DND-41 (cell line): Measurements from ENCODE around the gene OR1F1.
A peak's percentile ranks its signal among the peaks of the same experiment; 100 is the strongest.

Experiments used
- ATAC-seq: fragments of 200-7000 bp; cut with Tn5 transposase; 3 replicates; pipeline ENCODE4 v1.9.1; 2021; ENCODE audit warnings: low read depth; ENCODE audit not compliant: insufficient read depth
- DNase-seq: peaks from one replicate; pipeline ENCODE4 v3.0.0-alpha.2; 2020
- H2AFZ ChIP-seq: 2 replicates; pipeline ENCODE4 v1.6.0; 2012; ENCODE audit warnings: low read depth, low read length
- H3K27ac ChIP-seq: 2 replicates; pipeline ENCODE4 v1.5.1; 2012; ENCODE audit warnings: low read length, inconsistent platforms
- H3K27me3 ChIP-seq: fragments of 200-600 bp; sonication (generic); 2 replicates; pipeline ENCODE4 v1.6.0; 2012; ENCODE audit warnings: low read length, mild to moderate bottlenecking, inconsistent platforms; ENCODE audit not compliant: insufficient read depth, poor library complexity
- H3K36me3 ChIP-seq: 2 replicates; pipeline ENCODE4 v1.5.1; 2012; ENCODE audit warnings: low read length, inconsistent platforms; ENCODE audit not compliant: insufficient read depth
- H3K4me1 ChIP-seq: 2 replicates; pipeline ENCODE4 v1.5.1; 2012; ENCODE audit warnings: mild to moderate bottlenecking, low read length; ENCODE audit not compliant: insufficient read depth
- H3K4me2 ChIP-seq: 2 replicates; pipeline ENCODE4 v1.6.0; 2012; ENCODE audit warnings: mild to moderate bottlenecking, moderate library complexity, low read length, inconsistent platforms; ENCODE audit not compliant: insufficient read depth
- H3K4me3 ChIP-seq, 2 experiments: fragments of 200-600 bp in 1 of 2; shearing (Covaris generic) in 1 of 2; 2 replicates each; pipeline ENCODE4 v1.5.1; 2012 to 2016; ENCODE audit warnings: inconsistent platforms in 2 of 2, low read length in 2 of 2, mild to moderate bottlenecking in 2 of 2, low read depth in 1 of 2, moderate library complexity in 1 of 2
- H3K79me2 ChIP-seq: 2 replicates; pipeline ENCODE4 v1.6.0; 2012; ENCODE audit warnings: low read length, inconsistent platforms; ENCODE audit not compliant: insufficient read depth
- H3K9ac ChIP-seq: 2 replicates; pipeline ENCODE4 v1.6.0; 2012; ENCODE audit warnings: low read depth, mild to moderate bottlenecking, inconsistent platforms, low read length, moderate library complexity
- H3K9me3 ChIP-seq: 2 replicates; pipeline ENCODE4 v1.5.1; 2012; ENCODE audit warnings: low read length, moderate library complexity, mild to moderate bottlenecking, inconsistent platforms; ENCODE audit not compliant: insufficient read depth, severe bottlenecking
- H4K20me1 ChIP-seq: 2 replicates; pipeline ENCODE4 v1.6.0; 2012; ENCODE audit warnings: low read length; ENCODE audit not compliant: insufficient read depth
- CTCF ChIP-seq: IDR thresholded peaks from 2 replicates; pipeline ENCODE4 v1.5.1; 2012; ENCODE audit warnings: borderline replicate concordance, low read length, moderate library complexity, mild to moderate bottlenecking; ENCODE audit not compliant: poor library complexity, severe bottlenecking; ENCODE audit errors: extremely low read depth
- EZH2 ChIP-seq: IDR thresholded peaks from 3 replicates; pipeline ENCODE4 v1.6.1; 2012; ENCODE audit warnings: borderline replicate concordance, low read depth, mild to moderate bottlenecking, moderate library complexity, low read length, inconsistent platforms; ENCODE audit not compliant: severe bottlenecking

Gene OR1F1

GRCh38 chr16:3173892-3174617 is 13.9 kb upstream of the OR1F1 start:
- Histone ChIP-seq H3K36me3 (no peaks in the 10 kb centered on the region), H2AFZ (peak overlapping the region; percentile 62), H4K20me1 (no peaks in the 10 kb centered on the region), H3K79me2 (no peaks in the 10 kb centered on the region), H3K4me3 (peak overlapping the region in 1 of 2 experiments; percentile 38; a peak in 2 of 4 replicates), H3K4me2 (peak overlapping the region; percentile 56), H3K9me3 (no peaks in the 10 kb centered on the region), H3K27me3 (no peaks in the 10 kb centered on the region), H3K4me1 (peaks cover 11% of the 10 kb centered on the region), H3K9ac (peak overlapping the region; percentile 1; the same call in 1 of the 2 replicates), H3K27ac (no peak overlapping the region)
- ATAC-seq (peak; percentile 79), DNase-seq (peak; percentile 68)
- TF ChIP-seq EZH2 (no peak), CTCF (peak; percentile 72)

- H3K4me1 ChIP-seq, result peaks cover 11% of the 10 kb centered on the region
- no peak overlapping the region for H3K4me3 ChIP-seq
- H4K20me1 ChIP-seq, result no peaks in the 10 kb centered on the region
- H3K9ac ChIP-seq, result no peak overlapping the region
- H3K79me2 ChIP-seq, result no peaks in the 10 kb centered on the region
- DNase-seq (no peak), ATAC-seq (no peak)
- no peaks in the 10 kb centered on the region for H3K9me3 ChIP-seq
- peak overlapping the region; percentile 56; the same call in 1 of the 2 replicates for H3K4me2 ChIP-seq
- H3K36me3 ChIP-seq, result no peaks in the 10 kb centered on the region
- no peak overlapping the region for H2AFZ ChIP-seq
- no peaks in the 10 kb centered on the region for H3K27me3 ChIP-seq
- H3K27ac ChIP-seq, result no peak overlapping the region
- TF ChIP-seq EZH2, result no peak
- TF ChIP-seq CTCF, result no peak
Observed at GRCh38 chr16:3174618-3175148, 13.3 kb upstream of the OR1F1 start.

GRCh38 chr16:3175157-3176093 is 12.6 kb upstream of the OR1F1 start:
- no peak for TF ChIP-seq CTCF
- TF ChIP-seq EZH2, result no peak
- Histone ChIP-seq H3K27me3 (no peaks in the 10 kb centered on the region), H3K4me1 (peaks cover 11% of the 10 kb centered on the region), H2AFZ (no peak overlapping the region), H3K9ac (no peak overlapping the region), H3K9me3 (no peaks in the 10 kb centered on the region), H3K27ac (no peak overlapping the region), H3K4me3 (no peak overlapping the region), H3K79me2 (no peaks in the 10 kb centered on the region), H3K36me3 (no peaks in the 10 kb centered on the region), H4K20me1 (no peaks in the 10 kb centered on the region), H3K4me2 (no peak overlapping the region)
- no peak for DNase-seq
- no peak for ATAC-seq
